Peyer's patch (tissue), 4 donors: ENCODE data around the gene MCF2L2. TPM values are rescaled to one million over a fixed set of nuclear protein-coding genes. Genes with fewer than 3 reads are reported as not detected.
A peak's percentile ranks its signal among the peaks of the same experiment; 100 is the strongest.

Source experiments
- DNase-seq, 3 donors: peaks; one replicate each; pipeline ENCODE4 v3.0.0-alpha.2; 2017 to 2019
- H3K27ac ChIP-seq, 4 donors: fragments of 200-600 bp; sonication (generic); one replicate each; pipeline ENCODE4 v1.5.1; 2016 to 2019
- H3K27me3 ChIP-seq, 2 donors: fragments of 200-600 bp; sonication (generic); one replicate each; pipeline ENCODE4 v1.5.1; 2019
- H3K36me3 ChIP-seq, 3 donors: fragments of 200-600 bp; sonication (generic); one replicate each; pipeline ENCODE4 v1.5.1; 2016 to 2019
- H3K4me1 ChIP-seq, 4 donors: fragments of 200-600 bp; sonication (generic); one replicate each; pipeline ENCODE4 v1.5.1; 2016 to 2019
- H3K4me3 ChIP-seq, 4 donors: fragments of 200-600 bp; sonication (generic); 1 replicate in 3 of 4; 2 replicates in 1 of 4; pipeline ENCODE4 v1.5.1; 2016 to 2019; ENCODE audit warnings: mild to moderate bottlenecking in 1 of 4
- H3K9me3 ChIP-seq, 4 donors: fragments of 200-600 bp; sonication (generic); one replicate each; pipeline ENCODE4 v1.5.1; 2016 to 2019; ENCODE audit warnings: mild to moderate bottlenecking in 1 of 4
- CTCF ChIP-seq, 6 experiments: fragments of 450-650 bp in 4 of 6; fragments of 200-600 bp in 2 of 6; sonication (generic) in 1 of 6; IDR thresholded peaks; one replicate each; pipeline ENCODE4 v1.5.1; 2017 to 2019; ENCODE audit warnings: antibody characterized with exemption in 6 of 6, mild to moderate bottlenecking in 3 of 6, moderate library complexity in 1 of 6
- POLR2A ChIP-seq, 2 donors: fragments of 450-650 bp; IDR thresholded peaks; one replicate each; pipeline ENCODE4 v1.5.1; 2017; ENCODE audit warnings: antibody characterized with exemption in 2 of 2, mild to moderate bottlenecking in 2 of 2, moderate library complexity in 2 of 2
- total RNA-seq, 4 donors: library from RNA; depleted of rRNA; stranded (reverse); fragments of >200 nt; gene quantifications; one replicate each; pipeline ENCODE4 v1.1.0, GENCODE V29; 2016

The MCF2L2 gene
- total RNA-seq, 4 donors from 2014 or later: 0.67 to 12.4 (median 1.1) TPM

DNA sequence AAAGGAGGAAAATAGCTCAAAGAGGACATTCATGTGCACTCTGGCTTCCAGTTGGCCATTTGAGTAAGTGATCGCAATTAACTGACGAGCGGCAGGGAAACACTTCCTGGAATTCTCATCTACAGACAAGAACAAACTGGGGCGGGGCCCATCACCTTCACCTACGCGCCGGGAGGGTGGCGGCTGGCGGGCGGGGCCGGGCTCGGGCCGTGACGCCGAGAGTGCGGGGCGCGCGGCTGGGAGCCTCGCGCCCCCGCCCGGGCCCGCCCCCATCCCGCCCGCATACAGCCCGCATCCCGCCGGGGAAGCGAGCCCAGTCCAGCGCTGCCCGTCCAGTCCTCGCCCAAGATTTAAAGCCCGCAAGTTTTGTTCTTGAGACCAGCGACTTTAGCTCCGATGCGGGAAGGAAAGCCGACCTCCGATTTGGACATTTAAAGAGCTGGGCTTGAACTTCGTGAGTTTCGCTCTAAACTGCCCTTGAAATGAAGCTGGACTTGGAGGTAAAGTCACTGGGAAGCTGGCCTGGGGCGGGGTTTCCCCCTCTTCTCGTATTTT lies 175.4 kb downstream of the MCF2L2 start, which contains the start of gene B3GNT5:
Gene B3GNT5 (plus strand): TSS at position 281 of the 555 bp plus-strand sequence. CDS start 16,546 bp downstream, outside the sequence.
- TF ChIP-seq POLR2A (IDR thresholded peaks at IDR 0.05): peak; percentile 57 to 83
- TF ChIP-seq CTCF (IDR thresholded peaks at IDR 0.05): no peak

GRCh38 chr3:183252118-183252782 lies 176.2 kb downstream of the MCF2L2 start:
- Histone ChIP-seq H3K36me3 (no peaks in the 10 kb centered on the region), H3K27me3 (no peaks in the 10 kb centered on the region), H3K4me1 (peaks cover 0 to 4% (median 0%) of the 10 kb centered on the region in 4 donors), H3K27ac (peak overlapping the region in 3 of 4 donors; percentile 95 to 98 (median 97)), H3K4me3 (peak overlapping the region in 2 of 4 donors; percentile 86 to 91), H3K9me3 (no peaks in the 10 kb centered on the region)
- TF ChIP-seq CTCF (IDR thresholded peaks at IDR 0.05) (no peak), POLR2A (IDR thresholded peaks at IDR 0.05) (no peak)
- no peak for DNase-seq

More for the DNA sequence above, 175.4 kb downstream of the MCF2L2 start, which contains the start of gene B3GNT5:
- peak; percentile 29 to 94 (median 92) for DNase-seq
- Histone ChIP-seq H3K4me1 (peaks cover 0 to 4% (median 0%) of the 10 kb centered on the region in 4 donors), H3K4me3 (peak within 1 kb of the TSS; percentile 63 to 91 (median 83)), H3K36me3 (no peaks in the 10 kb centered on the region), H3K9me3 (no peaks in the 10 kb centered on the region), H3K27ac (peak within 1 kb of the TSS; percentile 70 to 98 (median 96)), H3K27me3 (no peaks in the 10 kb centered on the region)

- TF ChIP-seq CTCF (IDR thresholded peaks at IDR 0.05): no peak
- TF ChIP-seq POLR2A (IDR thresholded peaks at IDR 0.05): no peak
- H3K27me3 ChIP-seq: no peaks in the 10 kb centered on the region
- DNase-seq: no peak
- no peak overlapping the region for H3K27ac ChIP-seq
- H3K9me3 ChIP-seq: no peaks in the 10 kb centered on the region
- H3K4me1 ChIP-seq: peaks cover 0 to 4% (median 0%) of the 10 kb centered on the region in 4 donors
- no peak overlapping the region for H3K4me3 ChIP-seq
- H3K36me3 ChIP-seq: no peaks in the 10 kb centered on the region
These were observed 179.3 kb downstream of the MCF2L2 start for GRCh38 chr3:183249006-183249718.

DNA sequence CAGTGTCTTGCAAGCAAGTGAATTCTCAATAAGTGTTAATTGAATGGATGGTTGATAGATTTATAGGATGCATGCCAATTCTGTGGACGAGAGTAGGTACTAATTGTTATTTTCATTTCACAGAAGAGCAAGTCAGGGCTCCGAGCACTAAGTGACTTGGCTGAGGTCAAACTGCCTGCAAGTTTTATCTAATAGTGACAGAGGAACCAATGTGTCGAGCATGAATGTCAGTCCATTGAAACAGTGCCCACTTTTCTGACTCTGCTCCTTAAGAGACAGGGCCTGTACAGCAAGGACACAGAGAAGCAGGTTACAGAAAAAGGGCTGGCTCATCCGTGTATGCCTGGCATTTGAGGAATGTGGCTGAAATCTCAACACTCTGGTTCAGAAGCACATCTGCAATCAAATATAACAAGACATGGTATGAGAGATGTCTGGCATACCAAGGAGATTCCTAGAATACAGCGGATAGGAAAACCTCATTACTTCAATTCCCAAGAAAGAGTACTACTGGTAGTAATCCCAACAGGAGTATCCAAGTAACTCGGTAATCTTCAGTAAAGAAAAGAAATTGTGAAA lies 181.3 kb downstream of the MCF2L2 start:
- no peaks in the 10 kb centered on the region for H3K27me3 ChIP-seq
- no peak for TF ChIP-seq CTCF (IDR thresholded peaks at IDR 0.05)
- no peak for DNase-seq
- H3K4me3 ChIP-seq: no peak overlapping the region
- no peaks in the 10 kb centered on the region for H3K36me3 ChIP-seq
- no peak overlapping the region for H3K27ac ChIP-seq
- H3K9me3 ChIP-seq: peaks cover 0 to 11% (median 5%) of the 10 kb centered on the region in 4 donors
- H3K4me1 ChIP-seq: peaks cover 0 to 4% (median 0%) of the 10 kb centered on the region in 4 donors

DNA sequence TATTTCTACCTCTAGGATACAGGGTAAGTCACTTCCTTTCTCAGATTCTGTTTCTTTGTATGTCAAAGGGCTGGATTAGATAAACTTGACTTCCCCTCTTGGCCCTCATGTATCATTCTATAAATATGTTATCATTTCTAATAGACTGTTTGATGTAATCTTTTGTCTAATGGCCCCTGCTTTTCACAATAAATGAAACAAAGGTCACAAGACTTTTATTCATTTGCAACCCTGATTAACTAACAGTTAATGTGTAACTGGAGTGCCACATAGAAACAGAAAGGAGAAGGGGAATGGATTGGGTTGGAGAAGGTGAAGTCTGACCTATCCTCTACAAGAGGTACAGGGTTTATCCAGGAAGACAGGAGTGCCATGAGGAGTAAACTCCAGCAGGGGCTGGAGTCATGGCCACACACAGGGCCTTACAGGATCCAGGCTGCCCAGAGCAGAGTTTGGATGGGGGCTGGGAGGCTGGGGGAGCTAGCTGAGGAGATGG lies 183.4 kb downstream of the MCF2L2 start:
- Histone ChIP-seq H3K4me3 (no peak overlapping the region), H3K36me3 (no peaks in the 10 kb centered on the region), H3K4me1 (peaks cover 0 to 4% (median 0%) of the 10 kb centered on the region in 4 donors), H3K9me3 (peaks cover 0 to 17% (median 6%) of the 10 kb centered on the region in 4 donors), H3K27ac (peak overlapping the region in 3 of 4 donors; percentile 53 to 90 (median 79)), H3K27me3 (no peaks in the 10 kb centered on the region)
- DNase-seq: peak in 2 of 3 donors; percentile 73 to 74
- TF ChIP-seq POLR2A (IDR thresholded peaks at IDR 0.05): peak; percentile 26 to 84
- peak in 3 of 6 experiments; percentile 70 to 77 (median 70) for TF ChIP-seq CTCF (IDR thresholded peaks at IDR 0.05)
